Frontal cortex (tissue), 4 donors: ENCODE results near the gene C21orf58. TPM values are rescaled to one million over a fixed set of nuclear protein-coding genes. Genes with fewer than 3 reads are reported as not detected.
"Not testable (repeated sequence)": the region's sequence is repeated elsewhere in the genome, so short reads cannot be mapped to it uniquely, and the experiment has no call there.

Experiments used
- DNase-seq, 2 donors: peaks; one replicate each; pipeline ENCODE4 v3.0.0; 2012; ENCODE audit warnings: low spot score in 2 of 2
- FAIRE-seq: peaks from 2 replicates; lab custom pipeline; 2012; peaks lifted over from hg19 to GRCh38; lab: Jason Lieb, UNC
- total RNA-seq: library from RNA; depleted of rRNA; stranded (reverse); fragments of >200 nt; gene quantifications from one replicate; pipeline ENCODE4 v1.2.3, GENCODE V29; 2014
- donor health status: control.
- donor health status: control.
- donor health status: control.

The C21orf58 gene
- total RNA-seq, result 3.7 TPM

DNA sequence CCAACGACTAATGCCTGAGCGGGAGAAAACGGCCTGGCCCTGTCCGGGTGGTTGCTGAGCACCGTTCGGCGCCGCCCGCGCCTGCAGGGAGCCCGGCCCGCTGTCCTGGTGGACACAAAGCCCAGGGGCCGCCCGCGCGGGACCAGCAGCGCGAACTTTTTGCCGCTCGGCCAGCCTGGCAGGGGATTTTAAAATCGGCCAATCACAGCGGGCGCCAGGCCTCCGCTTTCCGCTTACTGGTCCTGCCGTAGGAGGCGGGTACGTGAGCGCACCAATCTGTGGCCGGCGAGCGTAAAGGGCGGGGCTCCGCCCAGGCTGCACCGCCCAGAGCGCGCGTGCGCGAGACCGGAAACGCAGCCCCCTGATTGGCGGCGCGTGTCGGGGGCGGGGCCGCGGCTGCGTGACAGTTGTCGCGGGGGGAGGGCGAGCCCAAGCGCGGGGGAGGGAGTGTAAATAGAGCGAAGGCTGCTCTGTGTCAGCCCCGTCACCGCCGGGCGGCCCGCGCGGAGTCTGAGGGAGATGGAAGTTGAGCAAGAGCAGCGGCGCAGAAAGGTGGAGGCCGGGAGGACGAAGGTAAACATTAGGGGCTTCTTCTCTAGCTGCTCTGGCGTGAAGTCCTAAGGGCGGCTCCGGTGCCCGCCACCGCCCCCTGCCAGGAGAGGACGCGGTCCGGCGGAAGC lies at the start of gene C21orf58, which contains the start of gene PCNT:
C21orf58 (minus strand) TSS at position 161 of the 680 bp plus-strand sequence. CDS start 1,132 bp downstream, outside the sequence.
PCNT (plus strand) TSS at position 447 of the 680 bp plus-strand sequence; CDS start at position 520, 73 bp downstream.
- DNase-seq, result peak; percentile 98
- no peak for FAIRE-seq

DNA sequence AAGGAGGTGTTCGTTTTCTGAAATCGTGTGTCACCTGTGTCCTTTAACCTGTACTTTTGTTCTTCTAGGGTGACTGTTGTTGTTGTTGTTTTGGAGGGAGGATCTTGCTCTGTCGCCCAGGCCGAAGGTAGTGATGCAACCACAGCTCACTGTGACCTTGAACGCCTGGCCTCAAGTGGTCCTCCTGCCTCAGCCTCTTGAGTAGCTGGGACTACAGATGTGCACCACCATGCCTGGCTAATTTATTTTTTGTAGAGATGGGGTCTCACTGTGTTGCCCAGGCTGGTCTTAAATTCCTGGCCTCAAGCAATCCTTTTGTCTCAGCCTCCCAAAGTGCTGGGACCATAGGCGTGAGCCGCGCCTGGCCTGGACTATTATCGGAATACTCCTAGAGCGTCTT lies 49.3 kb upstream of the C21orf58 start:
- not testable (repeated sequence) for FAIRE-seq, DNase-seq

DNA sequence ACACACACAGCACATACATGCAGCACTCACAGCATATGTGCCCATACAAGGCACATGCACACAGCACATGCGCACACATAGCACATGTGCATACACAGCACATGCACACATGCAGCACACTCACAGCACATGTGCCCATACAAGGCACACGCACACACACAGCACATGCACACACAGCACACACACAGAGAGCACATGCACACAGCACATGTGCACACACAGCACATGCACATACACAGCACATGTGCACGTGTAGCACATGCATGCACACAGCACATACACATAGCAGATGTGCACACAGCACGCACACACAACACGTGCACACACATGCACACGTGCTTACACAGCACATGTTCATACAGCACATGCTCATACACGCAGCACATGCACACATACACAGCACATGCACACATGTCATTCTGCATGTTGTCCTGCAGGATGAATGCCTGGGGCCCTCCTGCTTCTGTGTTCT lies 48.4 kb upstream of the C21orf58 start:
- DNase-seq, result no peak
- no peak for FAIRE-seq

DNA sequence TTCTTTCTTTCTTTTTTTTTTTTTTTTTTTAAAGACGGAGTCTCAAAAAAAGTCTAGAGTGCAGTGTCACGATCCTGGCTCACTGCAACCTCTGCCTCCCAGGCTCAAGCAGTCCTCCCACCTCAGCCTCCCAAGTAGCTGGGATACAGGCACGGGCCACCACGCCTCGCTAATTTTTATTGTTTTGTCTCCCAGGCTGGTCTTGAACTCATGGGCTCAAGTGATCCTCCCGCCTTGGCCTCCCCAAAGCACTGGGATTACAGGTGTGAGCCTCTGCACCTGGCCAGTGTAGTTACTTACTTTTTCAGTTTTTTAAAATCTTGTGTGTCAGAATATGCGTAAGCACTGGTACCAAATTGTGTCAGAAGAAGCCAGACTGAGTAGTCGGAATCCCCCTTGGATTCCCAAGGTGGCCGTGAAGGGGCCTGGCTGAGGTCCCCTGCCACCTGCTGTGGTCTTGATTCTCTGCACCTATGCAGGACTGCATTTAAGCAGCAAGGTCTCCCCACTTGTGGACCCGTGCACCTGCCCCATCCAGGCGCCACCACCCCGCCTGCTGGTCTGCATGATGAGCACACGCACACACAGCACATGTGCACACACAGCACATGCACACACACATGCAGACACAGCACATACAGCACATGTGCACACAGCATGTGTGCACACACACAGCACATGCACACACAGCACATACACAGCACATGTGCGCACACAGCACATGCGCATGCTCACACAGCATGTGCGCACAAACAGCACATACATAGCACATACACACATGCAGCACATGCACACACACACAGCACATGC lies 47.7 kb upstream of the C21orf58 start:
- FAIRE-seq, result no peak
- DNase-seq, result no peak

DNA sequence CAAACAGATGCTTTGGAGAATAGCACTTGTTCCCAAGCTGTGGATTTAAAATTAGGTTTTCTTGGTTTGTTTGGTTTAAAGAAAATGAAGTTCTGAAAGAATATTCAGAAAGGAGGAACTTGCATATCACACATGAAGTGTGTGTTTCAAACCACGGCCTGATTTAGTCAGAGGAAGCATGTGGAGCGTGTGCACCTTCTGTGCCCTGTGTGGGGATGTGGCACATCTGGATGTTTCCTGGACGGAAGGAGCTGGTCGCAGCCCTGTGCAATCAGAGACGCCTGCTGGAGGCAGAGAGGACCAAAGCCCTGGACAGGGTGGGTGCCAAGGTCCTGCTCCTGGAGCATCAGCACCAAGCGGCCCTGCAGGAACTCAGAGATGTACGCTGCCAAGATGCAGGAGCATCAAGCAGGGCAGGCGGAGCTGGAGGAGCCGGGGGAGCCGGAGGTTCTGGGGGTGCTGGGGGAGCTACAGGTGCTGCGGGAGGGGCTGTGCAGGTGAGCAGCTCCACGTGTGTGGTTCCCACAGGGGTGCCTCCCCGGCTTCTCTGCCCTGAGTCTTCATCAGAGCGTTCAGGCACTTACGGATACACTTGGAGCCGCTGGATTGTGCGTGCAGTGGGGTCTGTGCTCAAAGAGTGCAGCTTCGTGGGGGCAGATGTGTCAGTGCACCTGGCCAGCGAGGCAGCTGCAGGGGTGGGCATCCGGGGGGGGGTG lies 46.0 kb upstream of the C21orf58 start:
- no peak for FAIRE-seq
- no peak for DNase-seq

DNA sequence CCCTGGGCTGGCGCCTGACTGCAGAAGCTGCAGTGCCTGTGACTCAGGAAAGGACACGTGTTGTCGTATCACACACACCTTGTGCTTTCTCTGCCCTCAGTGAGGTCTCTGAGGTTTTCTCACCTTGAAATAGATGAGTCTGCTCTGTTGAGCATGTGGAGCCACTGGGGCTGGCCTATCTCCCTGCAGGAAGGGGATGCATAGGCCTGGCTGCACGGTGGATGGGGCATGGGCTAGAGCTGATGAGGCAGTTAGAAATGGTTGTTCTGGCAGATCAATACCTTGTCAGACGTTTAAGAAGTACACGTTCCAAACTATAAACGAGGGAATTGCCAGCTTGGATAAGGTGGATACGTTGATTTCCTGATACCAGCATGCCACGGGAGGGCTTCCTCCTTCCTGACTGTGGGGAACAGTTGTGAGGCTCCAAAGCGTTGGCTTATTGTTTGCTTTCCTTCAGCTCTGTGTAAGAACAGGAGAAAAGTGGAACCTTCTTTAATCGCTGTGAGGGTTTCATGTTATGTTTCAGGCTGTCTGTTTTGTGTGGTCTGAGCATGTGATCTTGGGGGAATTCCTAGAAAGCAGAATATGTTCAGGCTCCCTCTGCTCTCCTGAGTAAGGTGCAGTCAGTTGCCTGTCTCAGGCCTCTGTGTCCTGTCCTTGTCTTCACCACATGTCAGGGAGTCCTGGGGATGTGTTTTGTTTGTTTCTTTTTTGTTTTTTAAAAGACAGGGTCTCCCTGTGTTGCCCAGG lies 45.0 kb upstream of the C21orf58 start:
- DNase-seq (no peak), FAIRE-seq (no peak)

DNA sequence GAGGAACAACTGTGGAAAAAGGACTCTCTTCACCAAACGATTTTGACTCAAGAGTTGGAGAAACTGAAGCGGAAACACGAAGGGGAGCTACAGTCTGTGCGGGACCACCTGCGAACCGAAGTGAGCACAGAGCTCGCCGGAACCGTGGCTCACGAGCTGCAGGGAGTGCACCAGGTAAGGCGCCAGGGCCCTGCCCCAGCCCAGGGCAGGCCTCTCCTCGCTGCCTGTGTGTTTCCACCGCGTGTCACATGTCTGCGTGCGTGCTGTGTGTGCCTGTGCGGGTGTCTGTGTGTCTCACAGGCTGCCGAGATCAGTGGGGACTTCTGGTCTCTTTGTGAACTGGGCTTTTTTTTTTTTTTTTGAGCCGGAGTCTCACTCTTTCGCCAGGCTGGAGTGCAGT lies 43.3 kb upstream of the C21orf58 start:
- no peak for FAIRE-seq

DNA sequence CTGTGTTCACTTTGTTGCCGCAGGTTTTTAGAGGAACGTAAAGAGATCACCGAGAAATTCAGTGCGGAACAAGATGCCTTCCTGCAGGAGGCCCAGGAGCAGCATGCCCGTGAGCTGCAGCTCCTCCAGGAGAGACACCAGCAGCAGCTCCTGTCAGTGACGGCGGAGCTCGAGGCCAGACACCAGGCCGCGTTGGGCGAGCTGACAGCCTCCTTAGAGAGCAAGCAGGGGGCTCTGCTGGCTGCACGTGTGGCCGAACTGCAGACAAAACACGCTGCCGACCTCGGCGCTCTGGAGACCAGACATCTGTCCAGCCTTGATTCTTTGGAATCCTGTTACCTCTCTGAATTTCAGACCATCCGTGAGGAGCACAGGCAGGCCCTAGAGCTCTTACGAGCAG lies 42.9 kb upstream of the C21orf58 start:
- no peak for FAIRE-seq
- no peak for DNase-seq

More for the DNA sequence above, 43.3 kb upstream of the C21orf58 start:
- no peak for DNase-seq

DNA sequence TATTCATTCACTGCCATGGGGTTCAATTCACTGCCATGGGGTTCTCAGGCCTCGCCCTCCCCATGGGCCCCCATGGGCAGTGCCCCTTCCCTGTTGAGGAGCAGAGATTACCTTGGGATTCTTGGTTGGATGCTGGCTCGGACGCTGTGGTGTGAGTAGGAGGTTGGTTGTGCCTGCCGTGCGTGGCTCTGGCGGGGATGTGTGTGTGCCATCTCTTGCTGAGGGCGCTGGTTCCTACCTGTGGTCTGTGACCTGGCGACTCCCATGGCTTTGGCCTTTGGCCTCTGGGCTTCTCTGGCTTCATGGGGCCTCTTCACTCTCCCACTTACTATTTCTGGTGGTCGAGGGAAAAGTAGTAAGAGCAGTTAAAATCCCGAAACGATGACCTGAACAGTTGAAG lies 42.4 kb upstream of the C21orf58 start:
- DNase-seq, result no peak
- no peak for FAIRE-seq

DNA sequence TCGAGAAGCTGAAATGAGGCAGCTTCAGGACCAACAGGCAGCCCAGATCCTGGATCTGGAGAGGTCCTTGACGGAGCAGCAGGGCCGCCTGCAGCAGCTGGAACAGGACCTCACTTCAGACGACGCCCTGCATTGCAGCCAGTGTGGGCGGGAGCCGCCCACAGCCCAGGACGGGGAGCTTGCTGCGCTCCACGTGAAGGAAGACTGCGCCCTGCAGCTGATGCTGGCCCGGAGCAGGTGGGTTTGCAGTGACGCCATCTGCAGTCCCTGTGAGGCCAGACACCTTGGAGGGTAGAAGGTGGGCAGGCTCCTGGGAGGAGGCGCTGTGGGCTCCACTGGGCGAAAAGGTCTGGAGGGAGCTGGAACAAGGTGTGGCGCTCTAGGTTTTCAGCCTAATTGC lies 40.0 kb upstream of the C21orf58 start:
- no peak for DNase-seq
- FAIRE-seq, result no peak

DNA sequence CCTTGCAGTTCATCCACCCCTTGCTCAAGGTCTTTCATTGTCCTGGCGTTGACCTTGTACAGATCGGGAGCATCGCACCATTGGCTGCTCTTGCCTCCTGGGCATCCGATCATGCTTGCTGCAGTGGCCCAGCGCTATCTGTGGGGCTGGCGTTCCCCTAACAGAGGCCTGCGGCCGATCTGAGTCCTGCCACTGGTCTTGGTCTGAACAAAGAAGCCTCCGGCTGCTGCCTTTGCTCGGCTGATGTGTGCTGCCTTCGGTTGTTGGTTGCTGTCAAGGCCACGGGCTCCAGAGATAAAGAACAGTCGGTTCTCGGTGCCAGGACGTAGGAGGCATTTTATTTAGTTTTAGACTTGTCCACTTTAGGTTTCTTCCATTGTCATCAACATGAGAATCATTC lies 39.3 kb upstream of the C21orf58 start:
- FAIRE-seq, result no peak
- no peak for DNase-seq

DNA sequence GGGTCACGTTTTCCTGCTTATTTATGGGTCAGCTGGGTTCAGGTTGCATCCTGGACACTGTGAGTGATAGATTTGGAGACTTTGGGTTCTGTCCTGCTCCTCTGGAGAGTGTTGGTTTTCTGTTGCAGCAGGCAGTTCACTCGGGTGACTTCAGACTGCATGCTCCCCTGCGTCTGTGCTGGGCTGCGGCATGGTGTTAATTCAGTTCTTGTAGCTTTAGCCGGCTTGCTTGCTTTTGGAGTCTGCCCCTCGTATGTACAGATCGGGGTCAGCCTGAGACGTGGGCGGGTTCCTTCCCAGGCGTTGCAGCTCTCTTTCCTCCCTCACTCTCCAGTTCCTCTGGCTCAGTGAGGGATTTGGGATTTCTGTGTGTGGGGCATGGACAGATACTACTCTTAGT lies 38.3 kb upstream of the C21orf58 start:
- DNase-seq (no peak), FAIRE-seq (no peak)

DNA sequence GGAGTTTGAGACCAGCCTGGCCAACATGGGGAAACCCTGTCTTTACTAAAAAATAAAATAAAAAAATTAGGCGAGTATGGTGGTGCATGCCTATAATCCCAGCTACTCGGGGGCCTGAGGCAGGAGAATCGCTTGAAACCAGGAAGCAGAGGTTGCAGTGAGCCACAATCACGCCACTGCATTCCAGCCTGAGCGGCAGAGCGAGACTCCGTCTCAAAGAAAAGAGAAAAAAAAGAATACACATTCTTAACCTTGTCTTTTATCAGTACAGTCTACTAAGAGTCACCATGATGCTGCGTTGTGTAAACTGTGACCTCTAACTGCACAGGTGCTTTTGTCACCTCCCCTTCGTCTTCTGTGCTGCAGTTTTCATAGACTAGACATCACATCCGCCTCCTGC lies 37.5 kb upstream of the C21orf58 start:
- no peak for FAIRE-seq

DNA sequence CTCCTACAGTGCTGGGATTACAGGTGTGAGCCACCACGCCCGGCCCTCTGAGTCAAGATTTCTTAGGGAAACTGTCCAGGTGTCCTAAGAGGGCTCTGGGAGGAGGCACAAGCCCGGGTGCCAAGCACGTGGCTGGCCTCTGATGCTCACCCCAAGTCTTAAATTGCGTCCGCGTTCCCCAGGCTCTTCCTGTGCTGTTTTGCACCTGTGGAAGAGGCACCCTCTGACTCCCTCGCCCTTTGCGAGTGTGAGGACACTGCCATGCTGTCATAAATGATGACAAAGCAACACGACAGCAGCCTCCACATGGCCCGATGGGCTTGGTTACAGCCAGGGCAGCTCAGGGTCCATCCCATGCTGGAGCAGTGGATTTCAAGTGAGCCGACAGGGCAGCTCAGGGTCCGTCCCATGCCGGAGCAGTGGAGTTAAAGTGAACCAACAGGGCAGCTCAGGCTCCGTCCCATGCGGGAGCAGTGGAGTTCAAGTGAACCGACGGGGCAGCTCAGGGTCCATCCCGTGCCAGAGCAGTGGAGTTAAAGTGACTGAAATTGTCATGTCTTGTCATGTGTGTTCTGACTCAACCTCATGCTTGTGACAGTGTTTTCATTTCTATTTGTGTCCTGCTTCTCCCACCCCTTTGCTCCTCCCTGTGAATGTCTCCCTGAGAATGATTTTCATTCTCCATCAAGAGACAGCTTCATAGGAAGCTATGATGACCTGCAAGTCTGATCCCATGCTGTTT lies 34.2 kb upstream of the C21orf58 start:
- no peak for DNase-seq
- no peak for FAIRE-seq

More for the DNA sequence above, 37.5 kb upstream of the C21orf58 start:
- DNase-seq, result no peak

DNA sequence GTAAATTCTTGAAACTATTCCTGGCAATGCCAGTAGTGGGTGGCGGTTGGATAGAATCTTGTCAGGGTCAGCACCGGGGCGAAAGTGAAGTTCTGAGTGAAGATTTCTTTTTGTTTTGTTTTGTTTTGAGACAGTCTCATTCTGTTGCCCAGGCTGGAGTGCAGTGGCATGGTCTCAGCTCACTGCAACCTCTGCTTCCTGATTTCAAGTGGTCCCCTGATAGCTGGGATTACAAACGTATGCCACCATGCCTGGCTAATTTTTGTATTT lies 33.6 kb upstream of the C21orf58 start:
- DNase-seq, result no peak
- FAIRE-seq, result no peak

DNA sequence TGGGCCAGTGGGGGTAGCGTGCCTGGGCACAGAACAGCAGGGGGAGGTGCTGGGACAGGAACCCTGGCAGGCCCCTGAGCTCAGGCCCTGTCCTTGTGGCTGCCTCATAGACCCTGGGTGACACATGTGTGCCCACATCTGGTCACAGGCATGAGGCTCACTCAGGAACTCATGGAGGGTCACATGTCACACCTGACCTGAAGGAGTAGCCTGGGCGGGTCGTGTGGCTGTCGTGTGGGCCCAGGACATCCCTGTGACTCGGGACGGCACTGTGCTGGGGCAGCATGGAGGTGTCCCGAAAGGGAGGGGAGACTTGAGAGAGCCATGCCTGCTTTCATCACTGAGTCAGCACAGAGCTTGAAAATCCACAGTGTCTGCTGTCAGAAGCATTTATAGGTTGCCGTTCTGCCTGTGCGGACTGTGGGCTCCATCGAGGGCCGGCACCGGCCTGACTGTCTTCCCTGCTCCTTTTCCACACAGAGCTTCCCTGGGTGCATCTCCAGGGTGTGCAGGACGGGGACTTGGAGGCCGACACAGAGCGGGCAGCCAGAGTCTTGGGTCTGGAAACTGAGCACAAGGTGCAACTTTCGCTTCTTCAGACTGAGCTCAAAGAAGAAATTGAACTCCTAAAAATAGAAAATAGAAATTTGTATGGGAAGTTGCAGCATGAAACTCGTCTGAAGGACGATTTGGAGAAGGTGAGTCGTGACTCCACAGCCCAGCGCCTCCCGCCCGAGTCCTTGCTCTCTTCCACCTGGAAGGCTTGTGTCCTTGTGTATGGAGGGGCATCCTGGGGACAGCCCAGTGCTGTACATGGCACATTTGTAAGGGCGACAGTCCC lies 33.0 kb upstream of the C21orf58 start:
- no peak for FAIRE-seq
- DNase-seq, result no peak

DNA sequence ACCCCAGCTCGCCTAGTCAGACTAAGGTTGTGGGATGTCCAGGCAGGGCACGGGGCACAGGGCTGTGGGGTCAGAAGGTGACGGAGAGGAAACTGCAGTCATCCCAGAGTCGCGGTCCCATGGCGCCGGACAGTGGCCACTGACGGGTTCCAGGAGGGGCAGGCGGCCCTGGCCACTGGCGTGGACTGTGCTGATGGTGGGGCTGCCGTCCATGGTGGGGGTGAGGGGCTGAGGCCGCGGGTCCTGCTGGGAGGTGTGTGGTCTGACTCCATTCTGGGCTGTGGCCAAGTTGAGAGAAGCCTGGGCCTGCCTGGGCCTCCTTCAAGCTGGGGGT lies 32.3 kb upstream of the C21orf58 start:
- FAIRE-seq (no peak), DNase-seq (no peak)

DNA sequence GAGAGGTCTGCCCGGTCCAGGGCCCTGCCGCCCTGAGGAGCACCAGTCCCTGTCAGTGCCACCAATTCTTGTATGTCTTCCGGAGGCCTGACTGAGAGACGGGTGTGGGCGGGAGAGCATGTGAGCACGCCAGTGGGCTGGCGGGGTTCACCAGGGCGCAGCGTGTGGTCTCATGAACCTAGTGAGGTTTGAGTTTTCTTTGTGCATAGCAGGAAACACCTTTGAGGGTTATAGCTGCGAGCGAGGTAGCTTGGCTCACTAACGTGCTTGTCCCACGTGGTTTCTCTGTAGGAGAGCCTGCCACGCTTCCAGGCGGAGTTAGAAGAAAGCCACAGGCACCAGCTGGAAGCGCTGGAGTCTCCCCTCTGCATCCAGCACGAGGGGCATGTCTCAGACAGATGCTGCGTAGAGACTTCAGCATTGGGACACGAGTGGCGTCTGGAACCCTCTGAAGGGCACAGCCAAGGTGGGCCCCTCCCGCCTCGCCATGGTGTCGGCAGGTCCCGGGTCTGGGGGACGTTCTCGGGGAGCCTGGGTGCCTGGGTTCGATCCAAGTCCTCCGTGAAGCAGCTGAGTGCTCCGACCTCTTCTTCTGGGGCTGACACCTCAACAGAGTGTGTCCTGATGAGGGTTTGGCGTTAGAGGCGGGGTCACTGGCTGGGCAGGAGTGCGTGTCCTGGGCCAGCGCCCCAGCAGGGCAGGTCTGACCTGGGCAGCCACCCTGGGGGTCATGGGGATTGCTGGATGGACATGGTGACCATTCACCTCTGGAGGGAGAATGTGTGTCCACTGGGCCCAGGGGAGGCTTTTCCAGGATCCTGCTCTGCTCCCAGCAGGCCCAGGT lies 31.7 kb upstream of the C21orf58 start:
- FAIRE-seq, result no peak
- DNase-seq, result no peak
